HG02763 (cell line): ENCODE measurements around the gene MTMR1.

Experiments
- ATAC-seq: cut with Tn5 transposase; IDR thresholded peaks from one replicate; pipeline ENCODE4 v1.9.1; 2021; ENCODE audit warnings: mild to moderate bottlenecking, moderate library complexity; ENCODE audit not compliant: unreplicated experiment

MTMR1 gene

GRCh38 chrX:150696331-150696730 is 3.1 kb downstream of the MTMR1 start:
- ATAC-seq: no peak

GRCh38 chrX:150696866-150697265 is 3.7 kb downstream of the MTMR1 start:
- no peak for ATAC-seq

GRCh38 chrX:150697641-150698040 is 4.4 kb downstream of the MTMR1 start:
- ATAC-seq: no peak

- no peak for ATAC-seq
Observed at GRCh38 chrX:150698981-150699380, 5.8 kb downstream of the MTMR1 start.

- no peak for ATAC-seq
Observed at GRCh38 chrX:150700107-150700506, 6.9 kb downstream of the MTMR1 start.

GRCh38 chrX:150701377-150701776 is 8.2 kb downstream of the MTMR1 start:
- no peak for ATAC-seq

- ATAC-seq: no peak
Observed at GRCh38 chrX:150702966-150703694, 9.9 kb downstream of the MTMR1 start.

- no peak for ATAC-seq
Observed at GRCh38 chrX:150703695-150703974, 10.4 kb downstream of the MTMR1 start.

- ATAC-seq: no peak
Observed at GRCh38 chrX:150704030-150704613, 10.9 kb downstream of the MTMR1 start.

GRCh38 chrX:150712619-150713018 is 19.4 kb downstream of the MTMR1 start:
- ATAC-seq: no peak

GRCh38 chrX:150715184-150715583 is 22.0 kb downstream of the MTMR1 start:
- no peak for ATAC-seq

- no peak for ATAC-seq
Observed at GRCh38 chrX:150719621-150720020, 26.4 kb downstream of the MTMR1 start.

- no peak for ATAC-seq
Observed at GRCh38 chrX:150729956-150730355, 36.8 kb downstream of the MTMR1 start.

- no peak for ATAC-seq
Observed at GRCh38 chrX:150730719-150731118, 37.5 kb downstream of the MTMR1 start.

- no peak for ATAC-seq
Observed at GRCh38 chrX:150731795-150732194, 38.6 kb downstream of the MTMR1 start.

GRCh38 chrX:150736475-150736874 is 43.3 kb downstream of the MTMR1 start:
- ATAC-seq: no peak

GRCh38 chrX:150752124-150752523 is 58.9 kb downstream of the MTMR1 start:
- ATAC-seq: no peak

GRCh38 chrX:150753357-150753756 is 60.2 kb downstream of the MTMR1 start:
- ATAC-seq: no peak

- no peak for ATAC-seq
Observed at GRCh38 chrX:150753968-150754367, 60.8 kb downstream of the MTMR1 start.

GRCh38 chrX:150757371-150757770 is 64.2 kb downstream of the MTMR1 start:
- ATAC-seq: no peak

- ATAC-seq: no peak
Observed at GRCh38 chrX:150759568-150760416, 66.6 kb downstream of the MTMR1 start.

- no peak for ATAC-seq
Observed at GRCh38 chrX:150761176-150761818, 68.1 kb downstream of the MTMR1 start.
